Left lobe of liver (tissue), 1 donor: ENCODE results near the gene RPA4. TPM values are rescaled to one million over a fixed set of nuclear protein-coding genes. Genes with fewer than 3 reads are reported as not detected.

Experiments used
- total RNA-seq: library from RNA; stranded (reverse); gene quantifications from one replicate; pipeline ENCODE4 v1.2.1, GENCODE V29; 2021
- donor health status: DM: no; HTN: yes; CAD: no.

Gene RPA4
- total RNA-seq, 1 donor from 2014 or later = 0.23 TPM

Other genes starting within 250 kb of the RPA4 start
- 9.4 TPM for gene DIAPH2, start 199.1 kb upstream of the RPA4 start, total RNA-seq